Measurements from ENCODE around the gene MACROD2. TPM values are rescaled to one million over a fixed set of nuclear protein-coding genes. Genes with fewer than 3 reads are reported as not detected.

Gene MACROD2
- total and polyA plus RNA-seq, 2 of the 4 experiments (the other 2 are of a cell fraction): not detected

GRCh38 chr20:14778096-14778495, 782.8 kb downstream of the MACROD2 start:
- no peak overlapping the region for H2AFZ ChIP-seq (replicated peaks; ENCODE audit: low read length, poor library complexity)
- no peaks in the 10 kb centered on the region for H3K79me1 ChIP-seq (ENCODE audit: low read depth in 1 of 2, low read length in 2 of 2)
- no peak overlapping the region for H3K56ac ChIP-seq (ENCODE audit: extremely low read depth, insufficient read depth, low read length)
- no peak overlapping the region for H3K4me3 ChIP-seq (ENCODE audit: insufficient read depth, low read depth, low read length)
- 0 out of 2 replicates have a peak, but pooled peaks cover 3% of the 10 kb centered on the region for H3K9me3 ChIP-seq (ENCODE audit: control insufficient read depth, insufficient read depth, low read length)
- H3K27me3 ChIP-seq (ENCODE audit: control insufficient read depth, insufficient read depth, low read length): no peaks in the 10 kb centered on the region
- no peaks in the 10 kb centered on the region for H4K20me1 ChIP-seq (ENCODE audit: insufficient read depth, low read length)
- H3K36me3 ChIP-seq (ENCODE audit: control insufficient read depth, insufficient read depth, low read length): no peaks in the 10 kb centered on the region
- ChIA-PET POLR2A (ENCODE audit: unreplicated experiment) (no interaction called here), CTCF (no interaction called here)
- H3K4me1 ChIP-seq (ENCODE audit: control insufficient read depth, insufficient read depth, low read length): no peaks in the 10 kb centered on the region
- no TSS peak for BruUV-seq (replicated peaks)
- H2BK20ac ChIP-seq (ENCODE audit: low read depth, low read length): no peak overlapping the region
- no peak overlapping the region for H4K91ac ChIP-seq (ENCODE audit: insufficient read depth, low read depth, low read length)
- in situ Hi-C loops (cut with MboI; ENCODE audit: low sequenced_read_pairs) (no loop called here), intact Hi-C loops (cut with micrococcal nuclease) (no loop called here), dilution Hi-C loops (cut with HindIII; ENCODE audit: low sequenced_read_pairs, unreplicated experiment) (no loop called here)
- no peak overlapping the region for H2BK5ac ChIP-seq (ENCODE audit: low read depth, low read length, poor library complexity, severe bottlenecking)
- TF ChIP-seq CEBPB (IDR thresholded peaks at IDR 0.05; ENCODE audit: low read depth, low read length): no peak
- no peak for TF ChIP-seq MAZ (IDR thresholded peaks at IDR 0.05; ENCODE audit: borderline replicate concordance, low read depth, low read length)
- no peak for TF ChIP-seq MXI1 (IDR thresholded peaks at IDR 0.05; ENCODE audit: borderline replicate concordance, low read depth, low read length)
- TF ChIP-seq NFE2L2 (IDR thresholded peaks at IDR 0.05; ENCODE audit: low read depth, low read length): no peak
- TF ChIP-seq POLR2A (IDR thresholded peaks at IDR 0.05; ENCODE audit: low read depth, low read length): no peak
- no peak for TF ChIP-seq RAD21 (IDR thresholded peaks at IDR 0.05; ENCODE audit: low read length)
- TF ChIP-seq, protein P1, sequence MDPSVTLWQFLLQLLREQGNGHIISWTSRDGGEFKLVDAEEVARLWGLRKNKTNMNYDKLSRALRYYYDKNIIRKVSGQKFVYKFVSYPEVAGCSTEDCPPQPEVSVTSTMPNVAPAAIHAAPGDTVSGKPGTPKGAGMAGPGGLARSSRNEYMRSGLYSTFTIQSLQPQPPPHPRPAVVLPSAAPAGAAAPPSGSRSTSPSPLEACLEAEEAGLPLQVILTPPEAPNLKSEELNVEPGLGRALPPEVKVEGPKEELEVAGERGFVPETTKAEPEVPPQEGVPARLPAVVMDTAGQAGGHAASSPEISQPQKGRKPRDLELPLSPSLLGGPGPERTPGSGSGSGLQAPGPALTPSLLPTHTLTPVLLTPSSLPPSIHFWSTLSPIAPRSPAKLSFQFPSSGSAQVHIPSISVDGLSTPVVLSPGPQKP (IDR thresholded peaks at IDR 0.05; ENCODE audit: borderline replicate concordance, low read depth, low read length): no peak
- no peak for TF ChIP-seq MAFK (IDR thresholded peaks at IDR 0.05; ENCODE audit: low read depth, low read length)
- TF ChIP-seq, protein P2, sequence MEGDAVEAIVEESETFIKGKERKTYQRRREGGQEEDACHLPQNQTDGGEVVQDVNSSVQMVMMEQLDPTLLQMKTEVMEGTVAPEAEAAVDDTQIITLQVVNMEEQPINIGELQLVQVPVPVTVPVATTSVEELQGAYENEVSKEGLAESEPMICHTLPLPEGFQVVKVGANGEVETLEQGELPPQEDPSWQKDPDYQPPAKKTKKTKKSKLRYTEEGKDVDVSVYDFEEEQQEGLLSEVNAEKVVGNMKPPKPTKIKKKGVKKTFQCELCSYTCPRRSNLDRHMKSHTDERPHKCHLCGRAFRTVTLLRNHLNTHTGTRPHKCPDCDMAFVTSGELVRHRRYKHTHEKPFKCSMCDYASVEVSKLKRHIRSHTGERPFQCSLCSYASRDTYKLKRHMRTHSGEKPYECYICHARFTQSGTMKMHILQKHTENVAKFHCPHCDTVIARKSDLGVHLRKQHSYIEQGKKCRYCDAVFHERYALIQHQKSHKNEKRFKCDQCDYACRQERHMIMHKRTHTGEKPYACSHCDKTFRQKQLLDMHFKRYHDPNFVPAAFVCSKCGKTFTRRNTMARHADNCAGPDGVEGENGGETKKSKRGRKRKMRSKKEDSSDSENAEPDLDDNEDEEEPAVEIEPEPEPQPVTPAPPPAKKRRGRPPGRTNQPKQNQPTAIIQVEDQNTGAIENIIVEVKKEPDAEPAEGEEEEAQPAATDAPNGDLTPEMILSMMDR (conservative IDR thresholded peaks at IDR 0.05; ENCODE audit: low read depth, low read length): no peak
- TF ChIP-seq BHLHE40 (IDR thresholded peaks at IDR 0.05; ENCODE audit: low read depth, low read length): no peak
- no peak for TF ChIP-seq SMC3 (IDR thresholded peaks at IDR 0.05; ENCODE audit: low read depth, low read length)
- no peak for TF ChIP-seq CHD1 (IDR thresholded peaks at IDR 0.05; ENCODE audit: low read depth, low read length)
- no peak for TF ChIP-seq RCOR1 (IDR thresholded peaks at IDR 0.05; ENCODE audit: insufficient replicate concordance, low read length)
- no peak for TF ChIP-seq RFX5 (IDR thresholded peaks at IDR 0.05; ENCODE audit: low read depth, low read length)
- TF ChIP-seq, protein P3, sequence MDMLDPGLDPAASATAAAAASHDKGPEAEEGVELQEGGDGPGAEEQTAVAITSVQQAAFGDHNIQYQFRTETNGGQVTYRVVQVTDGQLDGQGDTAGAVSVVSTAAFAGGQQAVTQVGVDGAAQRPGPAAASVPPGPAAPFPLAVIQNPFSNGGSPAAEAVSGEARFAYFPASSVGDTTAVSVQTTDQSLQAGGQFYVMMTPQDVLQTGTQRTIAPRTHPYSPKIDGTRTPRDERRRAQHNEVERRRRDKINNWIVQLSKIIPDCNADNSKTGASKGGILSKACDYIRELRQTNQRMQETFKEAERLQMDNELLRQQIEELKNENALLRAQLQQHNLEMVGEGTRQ (IDR thresholded peaks at IDR 0.05; ENCODE audit: low read depth, low read length): no peak
- no peak for TF ChIP-seq FOS (IDR thresholded peaks at IDR 0.05; ENCODE audit: low read depth, low read length)
- no peak overlapping the region for H2BK120ac ChIP-seq (ENCODE audit: low read depth, low read length)
- H4K8ac ChIP-seq (ENCODE audit: low read depth in 2 of 2, low read length in 2 of 2): no peak overlapping the region
- H3K4ac ChIP-seq (ENCODE audit: low read depth, low read length): no peak overlapping the region
- H3K27ac ChIP-seq (ENCODE audit: insufficient read depth, low read length): no peak overlapping the region
- H3K18ac ChIP-seq (ENCODE audit: low read depth, low read length): no peak overlapping the region
- no peak overlapping the region for H3K14ac ChIP-seq (replicated peaks; ENCODE audit: low read depth, low read length)
- no peak overlapping the region for H3K4me2 ChIP-seq (ENCODE audit: low read depth, low read length)
- no peak overlapping the region for H2BK15ac ChIP-seq (ENCODE audit: low read depth, low read length)
- H2AK5ac ChIP-seq (ENCODE audit: low read depth, low read length): no peak overlapping the region
- no peaks in the 10 kb centered on the region for H3K9me1 ChIP-seq (ENCODE audit: insufficient read depth, low read length)
- 82% methylated on average over 4 of the region's 6 CpGs; no CpG with 5 or more reads in 1 of the 2 experiments for WGBS, 2 experiments (ENCODE audit: extremely low coverage in 2 of 2, insufficient read length in 1 of 2)
- no peak overlapping the region for H4K5ac ChIP-seq (ENCODE audit: low read depth, low read length)
- DNase-seq (no peak), ATAC-seq (ENCODE audit: low read depth) (no peak)
- H3K23ac ChIP-seq (ENCODE audit: low read depth, low read length): no peak overlapping the region
- H2AK9ac ChIP-seq (replicated peaks; ENCODE audit: low read depth, low read length, poor library complexity): no peak overlapping the region
- H3K9ac ChIP-seq (ENCODE audit: low read depth, low read length): no peak overlapping the region

Measured in IMR-90 (cell line).